ENCODE data around the gene MRPL33.

The MRPL33 gene

GRCh38 chr2:27771548-27772335 is at the start of gene MRPL33:
MRPL33 (plus strand) TSS chr2:27771719; CDS start chr2:27771778, 59 bp downstream.
- peak; percentile 92 for DNase-seq

GRCh38 chr2:27721884-27722485 is 49.5 kb upstream of the MRPL33 start:
- no peak for DNase-seq

- DNase-seq, result peak; percentile 46
Observed at GRCh38 chr2:27723372-27724144, 48.0 kb upstream of the MRPL33 start.

- DNase-seq, result no peak
Observed at GRCh38 chr2:27724191-27724590, 47.3 kb upstream of the MRPL33 start.

GRCh38 chr2:27724905-27725701 is 46.4 kb upstream of the MRPL33 start:
- DNase-seq, result no peak

- peak; percentile 45 for DNase-seq
Observed at GRCh38 chr2:27727257-27727656, 44.3 kb upstream of the MRPL33 start.

GRCh38 chr2:27728081-27728858 is 43.2 kb upstream of the MRPL33 start:
- no peak for DNase-seq

GRCh38 chr2:27729198-27729597 is 42.3 kb upstream of the MRPL33 start:
- no peak for DNase-seq

- no peak for DNase-seq
Observed at GRCh38 chr2:27729614-27730013, 41.9 kb upstream of the MRPL33 start.

- DNase-seq, result no peak
Observed at GRCh38 chr2:27730261-27730662, 41.3 kb upstream of the MRPL33 start.

GRCh38 chr2:27730980-27731691 is 40.4 kb upstream of the MRPL33 start:
- DNase-seq, result no peak

- no peak for DNase-seq
Observed at GRCh38 chr2:27734305-27734704, 37.2 kb upstream of the MRPL33 start.

- DNase-seq, result no peak
Observed at GRCh38 chr2:27735263-27735904, 36.1 kb upstream of the MRPL33 start.

GRCh38 chr2:27736031-27736889 is 35.3 kb upstream of the MRPL33 start:
- DNase-seq, result no peak

GRCh38 chr2:27736890-27737204 is 34.7 kb upstream of the MRPL33 start:
- DNase-seq, result no peak

GRCh38 chr2:27737676-27738348 is 33.7 kb upstream of the MRPL33 start:
- no peak for DNase-seq

GRCh38 chr2:27738349-27739057 is 33.0 kb upstream of the MRPL33 start:
- no peak for DNase-seq

GRCh38 chr2:27739058-27739373 is 32.5 kb upstream of the MRPL33 start:
- no peak for DNase-seq

GRCh38 chr2:27741673-27742072 is 29.8 kb upstream of the MRPL33 start:
- no peak for DNase-seq
